Activated CD8-positive, alpha-beta memory T cell treated with anti-CD3 and anti-CD28 coated beads for 1 hour (primary cell): ENCODE measurements around the gene ANKRD63.
A peak's percentile ranks its signal among the peaks of the same experiment; 100 is the strongest.

ENCODE experiments used
- DNase-seq, 2 donors: peaks; one replicate each; pipeline ENCODE4 v3.0.0-alpha.2; 2020; ENCODE audit warnings: low read depth in 1 of 2; ENCODE audit errors: extremely low read depth in 1 of 2

Gene ANKRD63

DNA sequence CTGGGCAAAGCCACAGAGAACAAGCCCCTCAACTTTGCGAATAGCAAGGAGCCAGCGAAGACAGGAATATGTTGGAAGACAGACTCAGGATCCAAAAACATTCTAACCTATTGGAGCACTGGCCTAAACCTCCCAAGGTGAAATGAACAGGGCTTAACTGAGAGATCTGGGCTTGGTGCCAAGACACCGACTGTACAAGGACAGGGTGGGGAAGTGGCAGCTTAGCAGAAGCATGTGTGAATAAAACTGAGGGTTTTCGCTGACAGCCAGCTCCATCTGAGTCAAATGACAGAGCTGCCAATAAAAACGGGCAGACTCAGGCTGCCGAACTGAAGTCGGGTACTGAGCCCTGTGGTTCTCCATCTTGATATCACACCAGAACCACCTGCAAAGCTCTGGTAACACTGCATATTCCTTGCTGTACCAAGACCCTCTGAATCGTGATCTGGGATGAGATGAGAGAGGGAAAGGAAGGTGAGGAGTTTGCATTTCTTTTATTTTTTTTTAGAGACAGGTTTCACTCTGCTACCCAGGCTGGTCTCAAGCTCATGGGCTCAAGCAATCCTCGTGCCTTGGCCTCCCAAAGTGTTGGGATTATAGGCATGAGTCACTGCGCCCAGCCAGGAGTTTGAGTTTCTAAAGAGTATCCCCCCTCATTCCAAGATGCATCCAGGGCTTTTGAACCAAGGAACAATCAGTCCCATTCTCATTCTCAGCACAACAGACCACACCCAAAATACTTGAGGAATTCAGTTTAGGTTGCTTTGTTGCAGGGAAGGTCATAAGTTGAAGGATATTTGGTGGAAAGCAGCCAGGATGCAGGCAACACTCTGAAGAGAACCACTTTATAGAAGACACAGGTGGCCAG, 30.9 kb upstream of the ANKRD63 start:
- DNase-seq, result no peak

DNA sequence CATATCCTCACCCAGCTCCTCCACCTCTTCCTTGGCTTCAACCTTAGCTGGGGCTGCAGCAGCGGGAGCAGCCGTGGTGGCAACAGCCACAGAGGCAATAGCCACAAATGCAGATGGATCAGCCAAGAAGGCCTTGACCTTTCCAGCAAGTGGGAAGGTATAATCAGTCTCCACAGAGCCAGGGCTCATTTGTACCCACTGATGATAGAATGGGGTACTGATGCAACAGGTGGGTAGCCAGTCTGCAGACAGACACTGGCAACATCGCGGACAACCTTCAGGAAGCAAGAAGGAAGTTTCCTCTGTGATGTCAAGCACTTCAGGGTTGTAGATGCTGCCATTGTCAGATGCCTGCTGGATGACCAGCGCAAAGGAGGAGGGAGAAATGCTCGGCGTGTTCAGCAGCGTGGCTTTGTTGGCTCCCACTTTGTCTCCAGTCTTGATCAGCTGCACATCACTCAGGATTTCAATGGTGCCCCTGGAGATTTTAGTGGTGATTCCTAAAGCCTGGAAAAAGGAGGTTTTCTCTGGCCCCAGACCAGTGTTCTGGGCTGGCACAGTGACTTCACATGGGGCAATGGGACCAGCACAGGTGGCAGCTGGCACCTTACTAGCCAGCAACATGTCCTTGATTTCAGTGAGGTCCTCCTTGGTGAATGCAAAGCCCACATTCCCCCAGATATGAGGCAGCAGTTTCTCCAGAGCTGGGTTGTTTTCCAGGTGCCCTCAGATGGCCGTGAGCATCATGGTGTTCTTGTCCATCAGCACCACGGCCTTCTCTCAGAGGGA, 29.7 kb upstream of the ANKRD63 start:
- DNase-seq, result no peak

DNA sequence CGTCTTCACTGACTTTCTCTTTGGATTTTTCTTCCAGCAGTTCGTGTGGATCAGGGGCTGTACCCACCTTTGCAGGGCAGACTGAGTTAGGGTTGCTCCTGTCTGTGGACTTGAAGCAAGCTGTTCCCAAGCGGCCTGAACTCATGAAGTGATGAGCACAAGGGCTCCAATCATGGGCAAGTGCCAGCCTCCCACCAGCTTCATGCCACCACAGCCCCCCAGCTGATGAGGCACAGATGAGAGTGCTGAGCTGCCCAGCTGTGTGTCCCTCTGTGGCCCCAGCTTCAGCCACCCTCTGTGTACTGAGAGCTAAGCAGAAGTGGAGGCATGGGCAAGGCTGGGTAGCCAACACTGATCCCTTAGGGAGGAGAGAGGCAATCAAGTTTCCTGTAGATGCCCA, 28.1 kb upstream of the ANKRD63 start:
- DNase-seq, result no peak

- peak in 1 of 2 donors; percentile 45 for DNase-seq
Measured at GRCh38 chr15:40310001-40310959, 27.4 kb upstream of the ANKRD63 start.

DNA sequence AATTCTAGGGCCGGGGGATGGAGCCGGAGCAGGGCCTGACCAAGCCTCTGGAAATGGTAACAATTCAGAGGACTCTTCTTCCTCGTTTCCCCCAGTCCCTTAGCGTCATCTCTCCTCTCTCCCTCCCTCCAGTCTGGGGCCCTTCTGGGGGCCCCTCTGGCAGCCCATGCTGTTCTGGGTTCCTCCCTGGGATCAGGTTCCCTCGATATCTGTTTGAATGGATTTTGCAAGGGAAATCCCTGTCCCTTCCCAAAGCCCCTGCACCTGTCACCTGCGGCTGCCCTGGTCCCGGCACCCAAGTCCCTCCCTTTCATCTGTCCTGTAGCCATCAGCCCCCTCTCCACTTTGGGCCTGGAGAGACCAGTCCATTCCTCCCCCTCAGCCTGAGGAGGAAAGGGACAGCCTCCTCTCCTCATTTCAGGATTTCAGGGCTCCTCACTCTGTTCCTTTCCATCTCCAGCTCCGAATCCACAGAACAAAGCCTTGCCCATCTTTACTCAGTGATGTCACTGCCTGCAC, 26.5 kb upstream of the ANKRD63 start:
- DNase-seq, result no peak

DNA sequence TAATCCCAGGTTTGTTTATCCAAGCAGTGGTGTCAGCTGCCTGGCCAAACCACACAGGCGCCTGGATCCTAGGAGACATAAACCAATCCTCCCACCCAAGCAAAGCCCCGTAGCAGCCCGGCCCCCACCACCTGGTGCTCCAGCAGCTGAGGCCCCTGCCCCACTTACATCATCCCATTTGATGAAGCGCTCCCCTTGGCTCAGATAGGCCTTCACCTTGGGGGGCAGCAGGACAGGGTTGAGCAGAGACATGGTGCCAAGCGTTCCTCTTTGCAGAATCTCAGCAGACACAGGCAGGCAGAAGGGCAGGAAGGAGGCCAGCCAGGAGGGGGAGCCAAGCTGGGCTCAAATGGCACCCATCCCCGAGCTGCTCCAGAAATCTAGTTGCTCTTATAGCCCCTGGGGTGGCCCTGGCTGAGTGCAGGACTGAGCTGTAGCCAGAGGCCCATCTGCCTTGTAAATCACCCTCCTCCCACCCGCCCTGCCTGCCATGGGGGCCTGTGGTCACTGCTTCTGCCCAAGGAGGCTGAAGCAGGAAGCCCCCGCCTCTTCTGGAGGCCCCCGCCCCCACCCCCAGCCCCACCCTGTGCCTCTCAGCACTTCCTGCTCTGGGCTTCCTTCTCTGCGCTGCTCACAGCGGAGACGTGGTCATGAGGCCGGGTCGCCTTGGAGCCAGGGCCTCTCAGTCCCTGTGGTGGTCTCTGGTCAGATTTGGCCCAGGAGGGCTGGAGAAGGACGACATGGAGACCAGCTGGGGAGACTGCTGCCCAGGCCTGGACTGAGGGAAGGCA, 24.8 kb upstream of the ANKRD63 start, which contains the start of gene PLCB2:
Gene PLCB2 (minus strand): TSS at position 515 of the 791 bp plus-strand sequence. CDS start 263 bp downstream, at position 252.
- peak in 1 of 2 donors; percentile 49 for DNase-seq

GRCh38 chr15:40306908-40307307, 24.0 kb upstream of the ANKRD63 start:
- DNase-seq, result no peak

DNA sequence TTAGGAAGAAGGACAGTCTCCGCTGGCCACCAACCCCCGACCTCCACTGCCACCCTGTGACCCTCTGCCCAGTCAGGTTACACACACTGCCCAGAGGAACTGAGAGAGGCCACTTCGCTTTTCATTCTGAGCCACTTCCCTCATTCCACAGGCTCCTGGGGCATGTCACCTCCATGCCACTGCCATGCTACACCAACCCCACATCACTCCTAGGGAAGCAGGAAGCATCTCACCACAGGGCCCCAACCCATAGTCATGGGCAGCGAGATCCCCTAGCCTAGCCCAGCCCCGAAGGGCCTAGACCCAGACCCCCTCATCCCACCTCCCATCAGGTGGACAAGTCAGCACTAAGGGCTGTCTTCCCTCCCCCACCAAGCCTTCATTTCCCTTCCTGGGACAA, 23.5 kb upstream of the ANKRD63 start:
- no peak for DNase-seq

DNA sequence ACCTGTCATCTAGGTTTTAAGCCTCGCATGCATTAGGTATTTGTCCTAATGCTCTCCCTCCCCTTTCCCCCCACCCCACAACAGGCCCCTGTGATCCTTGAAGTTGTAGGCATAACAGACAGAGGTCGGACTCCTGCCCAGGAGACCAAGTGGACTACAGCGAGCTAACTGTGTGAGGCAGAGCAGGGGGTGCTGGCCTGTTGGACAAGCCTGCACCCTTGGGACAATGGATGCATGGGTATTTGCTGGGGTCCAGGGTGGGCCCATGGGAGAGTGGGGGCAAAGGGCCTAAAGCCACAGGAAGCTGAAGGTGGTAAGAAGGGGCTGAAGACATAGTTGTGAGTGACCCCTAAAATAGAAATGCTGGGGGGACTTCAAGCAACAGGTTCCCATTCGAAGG, 22.4 kb upstream of the ANKRD63 start:
- DNase-seq, result no peak

- no peak for DNase-seq
Measured at GRCh38 chr15:40303576-40303975, 20.7 kb upstream of the ANKRD63 start.

- DNase-seq, result no peak
Measured at GRCh38 chr15:40302981-40303380, 20.1 kb upstream of the ANKRD63 start.

DNA sequence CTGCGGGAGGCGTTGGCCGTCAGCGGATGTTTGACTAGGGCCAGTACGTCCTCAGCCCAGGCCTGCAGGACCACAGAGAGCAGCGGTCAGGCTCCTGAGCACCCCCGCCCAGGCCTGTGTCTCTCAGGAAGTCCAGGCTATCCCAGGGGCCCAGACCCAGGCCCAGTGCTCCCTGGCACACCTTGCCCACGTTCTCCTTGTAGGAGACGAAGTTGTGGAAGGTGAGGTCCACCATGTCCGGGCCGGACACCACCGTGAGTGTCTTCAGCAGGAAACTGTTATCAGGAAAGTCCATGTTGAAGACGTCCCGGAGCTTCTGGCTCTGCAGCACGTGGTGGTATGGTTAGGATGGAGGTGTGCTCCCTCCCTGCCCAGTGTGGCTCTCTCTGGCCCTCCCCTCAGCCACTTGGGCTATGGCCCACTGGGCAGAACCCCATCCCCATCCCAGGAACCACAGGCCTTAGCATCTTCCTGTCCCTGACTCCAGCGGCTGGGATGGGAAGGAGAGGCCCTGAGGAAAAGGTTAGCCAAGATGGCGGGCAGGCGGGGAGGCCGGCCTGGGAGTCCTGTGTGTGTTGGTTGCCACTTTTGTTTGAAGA, 19.5 kb upstream of the ANKRD63 start:
- no peak for DNase-seq

DNA sequence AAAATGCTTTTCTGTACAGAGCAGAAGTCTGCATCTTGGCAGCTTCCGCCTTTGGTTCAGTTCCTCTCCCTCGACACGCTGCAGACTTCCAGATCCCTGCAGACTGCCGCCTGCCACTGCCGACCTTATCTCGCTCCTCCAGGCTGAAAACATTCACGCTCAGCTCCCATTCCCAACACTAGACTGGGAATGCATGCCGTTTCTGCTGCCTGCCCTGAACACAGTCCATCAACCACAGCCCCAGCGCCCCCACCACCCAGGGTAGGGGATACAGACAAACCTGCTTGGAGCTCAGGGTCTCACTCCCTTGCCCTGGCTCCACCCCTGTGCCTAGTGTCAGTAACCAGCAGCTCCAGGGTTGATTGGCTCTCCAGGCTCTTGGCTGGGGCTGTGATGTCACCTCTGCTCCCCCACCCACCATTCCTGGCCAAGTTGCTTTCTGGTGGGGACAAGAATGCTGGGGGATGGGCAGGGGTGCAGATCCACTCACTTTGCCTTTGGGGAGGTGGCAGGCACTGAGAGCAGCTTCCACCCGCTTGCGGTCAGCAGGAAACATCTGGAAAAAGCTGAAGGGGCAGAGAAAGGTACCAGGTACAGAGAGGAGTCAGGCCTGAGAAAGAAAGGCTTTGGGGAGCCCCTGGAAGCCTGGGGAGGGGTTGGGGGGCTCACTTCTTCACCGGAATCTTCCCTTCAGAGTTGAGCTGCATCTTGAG, 18.8 kb upstream of the ANKRD63 start:
- no peak for DNase-seq

DNA sequence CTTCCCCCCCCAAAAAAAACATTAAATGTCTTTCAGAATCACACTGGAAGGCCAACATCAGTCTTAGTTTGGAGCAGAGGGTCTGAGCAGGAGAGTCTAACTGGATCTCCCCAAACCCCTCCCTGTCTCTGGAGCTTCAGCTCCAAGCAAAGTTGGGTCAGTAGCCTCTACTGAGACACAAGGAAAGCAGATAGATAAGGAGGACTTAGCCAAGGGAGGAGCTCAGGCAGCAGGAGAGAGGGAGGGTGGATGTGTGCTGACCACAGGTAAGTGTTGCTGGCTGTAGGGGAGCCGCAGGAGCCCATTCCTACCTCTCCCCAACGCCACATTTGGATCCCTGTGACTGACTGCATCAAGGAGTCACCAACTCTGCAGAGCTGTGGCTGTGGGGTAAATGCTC, 17.9 kb upstream of the ANKRD63 start:
- DNase-seq, result no peak

- no peak for DNase-seq
Measured at GRCh38 chr15:40300367-40300766, 17.5 kb upstream of the ANKRD63 start.

- DNase-seq, result no peak
Measured at GRCh38 chr15:40298216-40298935, 15.5 kb upstream of the ANKRD63 start.

DNA sequence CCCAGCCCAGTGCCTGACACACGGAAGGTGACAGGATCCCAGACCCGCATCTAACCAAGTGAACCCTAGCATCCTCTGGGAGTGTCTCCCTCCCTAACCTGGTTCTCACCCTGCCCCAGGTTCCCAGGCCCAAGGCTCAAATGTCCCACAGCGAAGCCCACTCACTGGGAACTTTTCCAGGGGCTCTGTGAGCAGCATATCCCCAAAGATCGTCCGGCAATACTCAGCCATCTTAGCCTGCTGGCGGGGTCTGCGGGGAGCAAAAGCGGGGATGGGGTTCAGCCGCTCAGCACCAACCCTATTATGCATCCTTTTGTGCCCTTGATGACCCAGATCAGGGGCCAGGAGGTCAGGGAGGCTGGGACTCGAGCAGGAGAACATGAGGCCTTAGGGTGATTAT, 14.5 kb upstream of the ANKRD63 start:
- DNase-seq, result no peak

DNA sequence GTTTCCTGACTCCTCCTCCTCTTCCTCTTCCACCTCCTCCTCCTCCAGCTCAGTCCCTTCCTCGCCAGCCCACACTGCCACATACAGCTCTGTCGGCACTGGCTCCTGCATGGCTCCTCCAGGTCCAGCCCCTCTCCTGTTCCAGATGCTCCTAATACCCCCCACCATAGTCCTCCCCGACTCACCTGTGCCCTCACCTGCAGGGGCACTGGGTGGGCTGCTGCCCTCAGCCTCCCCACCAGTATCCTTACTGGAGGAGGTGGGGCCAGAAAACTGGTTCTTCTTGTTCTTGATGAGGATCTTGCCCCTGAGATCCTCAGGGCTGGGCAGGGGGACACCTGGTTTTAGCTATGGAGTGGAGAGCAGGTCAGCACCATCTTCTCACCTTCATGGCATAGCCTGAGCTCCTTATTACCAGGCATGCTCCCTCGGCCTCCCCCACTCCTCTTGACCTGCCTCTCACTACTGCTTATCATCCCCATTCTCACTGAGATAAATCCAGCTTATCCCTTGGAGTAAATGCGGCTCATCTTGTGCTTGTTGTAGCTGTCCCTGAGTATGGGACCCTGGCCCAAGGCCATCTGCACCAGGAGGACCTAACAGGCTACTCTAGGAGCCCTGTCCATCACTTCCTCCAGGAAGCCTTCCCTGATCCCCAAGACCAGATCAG, 13.8 kb upstream of the ANKRD63 start:
- DNase-seq, result no peak
